H7 (cell line): ENCODE data around the gene DMD. TPM values are rescaled to one million over a fixed set of nuclear protein-coding genes. Genes with fewer than 3 reads are reported as not detected.

Experiments
- DNase-seq: peaks from one replicate; pipeline ENCODE4 v3.0.0; 2012
- H3K27me3 ChIP-seq: 2 replicates; pipeline ENCODE4 v1.6.0; 2011; ENCODE audit warnings: mild to moderate bottlenecking, low read length; ENCODE audit not compliant: control insufficient read depth, insufficient read depth
- H3K36me3 ChIP-seq: replicated peaks from 2 replicates; pipeline ENCODE4 v1.5.1; 2011; ENCODE audit warnings: low read length; ENCODE audit not compliant: control insufficient read depth, insufficient read depth
- H3K4me3 ChIP-seq: 2 replicates; pipeline ENCODE4 v1.5.1; 2011; ENCODE audit warnings: low read depth, mild to moderate bottlenecking, control low read depth, low read length, moderate library complexity; ENCODE audit not compliant: insufficient read depth
- total RNA-seq: library from RNA; depleted of rRNA; stranded (reverse); fragments of >200 nt; shearing (Covaris generic); gene quantifications from 2 replicates; pipeline ENCODE4 v1.2.3, GENCODE V29; 2014

The DMD gene
- total RNA-seq, 1 experiment from 2014 or later: 17.1 TPM

DNA sequence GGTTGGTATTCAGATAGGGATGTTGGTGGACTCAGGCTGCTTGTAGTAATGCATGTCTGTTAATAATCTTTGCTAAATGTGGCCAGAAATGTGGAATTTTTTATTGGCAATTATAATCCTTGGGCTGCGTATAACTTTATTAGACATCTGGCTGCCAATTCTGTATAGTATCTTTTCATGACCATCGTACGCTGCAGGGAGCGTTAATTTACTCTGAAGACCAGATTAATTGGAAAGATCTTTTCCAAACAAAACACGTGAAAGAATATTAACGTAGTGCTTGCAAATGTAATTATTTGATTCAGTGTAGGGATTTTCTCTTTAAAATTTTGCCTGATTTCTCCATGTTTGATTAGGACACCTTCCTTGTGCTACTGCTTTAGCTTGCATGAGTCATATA, 2100.7 kb downstream of the DMD start:
- H3K4me3 ChIP-seq: no peak overlapping the region
- H3K27me3 ChIP-seq: no peaks in the 10 kb centered on the region
- DNase-seq: no peak
- H3K36me3 ChIP-seq: no peaks in the 10 kb centered on the region

DNA sequence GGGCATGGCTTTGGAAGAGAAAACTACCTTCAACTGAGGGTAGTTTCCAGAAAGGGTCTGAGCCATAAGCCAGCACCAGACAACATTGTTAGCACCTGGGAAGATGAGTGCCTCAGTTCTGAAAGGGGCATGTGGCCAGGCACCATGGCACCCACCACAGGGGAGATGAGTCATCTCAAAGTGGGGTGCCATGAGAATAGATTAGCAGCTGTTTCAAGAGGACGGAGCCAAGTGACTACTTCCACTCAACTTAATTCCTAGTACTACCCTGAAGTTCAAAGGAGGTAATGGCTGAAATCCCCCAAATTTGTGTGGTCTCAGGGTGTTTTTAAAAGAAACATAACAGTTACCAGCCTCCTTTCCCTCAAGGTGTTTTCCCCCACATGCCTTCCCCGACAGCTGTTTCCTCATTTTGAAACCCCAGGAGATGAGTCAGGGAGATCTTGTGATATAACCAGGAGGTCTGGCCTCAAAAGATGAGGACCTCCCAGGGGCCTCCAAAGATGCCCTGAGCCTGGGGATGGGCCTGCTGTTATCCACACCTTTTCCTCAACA, 2111.7 kb downstream of the DMD start:
- no peaks in the 10 kb centered on the region for H3K27me3 ChIP-seq
- H3K36me3 ChIP-seq: no peaks in the 10 kb centered on the region
- H3K4me3 ChIP-seq: no peak overlapping the region
- DNase-seq: no peak

DNA sequence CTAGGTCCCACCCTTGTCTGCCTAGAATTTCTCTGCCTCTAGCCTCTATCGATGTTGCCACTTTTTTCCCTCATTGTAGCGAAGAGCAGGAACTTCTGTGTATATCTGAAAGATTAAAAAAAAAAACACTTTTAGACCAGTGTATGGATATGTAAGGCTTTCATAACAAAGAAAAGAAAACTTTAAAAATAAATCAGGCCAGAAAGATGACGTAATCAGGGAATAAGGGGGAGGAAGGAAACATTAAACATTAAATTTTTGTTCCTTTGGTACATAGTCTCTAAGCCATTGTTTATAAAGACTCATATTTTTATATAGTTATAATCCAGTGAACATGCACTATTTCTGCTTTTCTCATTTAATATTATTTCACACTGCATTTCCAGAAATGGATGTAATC, 2113.3 kb downstream of the DMD start:
- Histone ChIP-seq H3K27me3 (no peaks in the 10 kb centered on the region), H3K4me3 (no peak overlapping the region), H3K36me3 (no peaks in the 10 kb centered on the region)
- no peak for DNase-seq

DNA sequence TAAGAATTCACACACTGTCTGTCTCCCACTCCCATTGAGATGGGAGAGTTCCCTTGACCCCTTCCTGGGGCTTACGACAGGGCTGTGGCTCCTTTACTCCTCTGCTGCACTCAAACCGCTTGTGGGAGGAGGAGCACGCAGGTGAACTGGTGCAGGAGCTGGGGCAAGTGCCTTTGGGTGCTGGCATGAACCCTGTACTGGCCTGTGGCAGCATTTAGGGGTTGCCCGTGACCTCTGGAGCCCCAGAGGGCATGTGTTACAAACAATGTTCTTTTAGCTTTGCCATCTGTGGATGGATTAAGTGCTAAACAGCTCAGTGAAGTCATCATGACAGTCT, 2117.7 kb downstream of the DMD start:
- H3K36me3 ChIP-seq: no peaks in the 10 kb centered on the region
- H3K27me3 ChIP-seq: no peaks in the 10 kb centered on the region
- no peak for DNase-seq
- H3K4me3 ChIP-seq: no peak overlapping the region

DNA sequence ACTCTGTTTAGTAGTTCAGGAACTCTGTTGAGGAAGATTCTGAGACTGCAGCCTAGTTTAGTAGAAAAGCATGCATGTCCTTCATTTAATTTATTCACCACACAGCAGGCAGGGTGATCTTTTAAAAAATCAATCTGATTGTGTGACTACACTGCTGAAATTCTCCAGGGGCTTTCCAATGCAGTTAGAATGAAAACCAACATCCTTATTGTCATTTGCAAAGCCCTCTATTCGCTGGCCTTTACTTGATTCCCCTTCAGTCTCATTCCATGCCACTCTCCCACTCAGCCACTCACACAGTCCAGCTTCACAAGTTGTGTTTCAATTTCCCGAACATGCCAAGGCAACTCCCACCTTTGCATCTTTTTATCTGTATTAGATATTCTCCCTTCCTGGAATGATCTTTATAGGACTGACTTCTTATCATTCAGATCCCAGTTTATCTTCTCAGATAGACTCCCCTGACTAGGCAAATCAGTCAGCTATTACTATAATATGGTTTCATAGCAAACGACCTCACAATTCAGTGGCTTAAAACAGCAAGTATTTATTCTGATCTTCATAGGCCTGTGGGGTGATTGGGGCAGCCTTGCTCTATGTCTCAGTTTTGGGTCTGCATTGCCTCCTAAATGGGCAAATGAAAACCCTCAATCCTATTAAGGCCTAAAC, 2118.2 kb downstream of the DMD start:
- no peak for DNase-seq
- H3K4me3 ChIP-seq: no peak overlapping the region
- no peaks in the 10 kb centered on the region for H3K36me3 ChIP-seq
- H3K27me3 ChIP-seq: no peaks in the 10 kb centered on the region

DNA sequence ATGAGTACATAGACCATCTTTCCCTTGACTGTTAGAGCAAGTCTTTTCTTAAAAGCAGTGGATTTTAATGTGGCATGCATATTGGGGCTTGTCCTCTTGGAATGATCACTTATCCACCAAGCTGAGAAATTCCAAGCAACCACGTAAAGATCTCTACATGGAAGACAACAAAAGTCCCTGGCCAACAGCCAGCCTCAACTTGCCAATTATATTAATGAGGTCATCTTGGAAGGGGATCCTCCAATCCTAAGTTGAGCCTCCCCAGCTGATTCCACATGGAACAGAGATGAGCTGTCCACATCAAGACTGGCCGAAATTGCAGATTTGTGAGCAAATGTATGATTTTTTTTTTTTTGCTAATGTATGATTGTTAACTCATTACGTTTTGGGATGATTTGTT, 2118.9 kb downstream of the DMD start:
- no peak for DNase-seq
- H3K27me3 ChIP-seq: no peaks in the 10 kb centered on the region
- H3K4me3 ChIP-seq: no peak overlapping the region
- no peaks in the 10 kb centered on the region for H3K36me3 ChIP-seq

DNA sequence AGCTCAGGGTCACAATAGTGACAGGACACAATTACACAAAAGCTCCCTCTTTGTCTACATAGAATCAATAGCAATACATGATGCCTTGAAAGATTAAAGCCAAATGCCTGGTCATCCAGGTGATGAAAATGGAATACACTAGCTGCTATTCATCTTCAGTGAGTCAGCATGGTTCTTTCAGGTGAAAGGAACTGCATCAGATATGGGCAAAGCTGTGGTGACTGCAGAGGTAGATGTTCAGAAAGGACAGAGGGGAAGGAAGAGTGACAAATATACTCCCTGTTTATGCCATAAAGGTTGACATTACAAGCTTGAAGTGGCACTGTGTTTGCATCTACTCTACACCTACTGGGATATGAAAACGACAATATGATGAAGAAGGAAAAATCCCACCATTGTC, 2119.5 kb downstream of the DMD start:
- Histone ChIP-seq H3K4me3 (no peak overlapping the region), H3K36me3 (no peaks in the 10 kb centered on the region), H3K27me3 (no peaks in the 10 kb centered on the region)
- no peak for DNase-seq

DNA sequence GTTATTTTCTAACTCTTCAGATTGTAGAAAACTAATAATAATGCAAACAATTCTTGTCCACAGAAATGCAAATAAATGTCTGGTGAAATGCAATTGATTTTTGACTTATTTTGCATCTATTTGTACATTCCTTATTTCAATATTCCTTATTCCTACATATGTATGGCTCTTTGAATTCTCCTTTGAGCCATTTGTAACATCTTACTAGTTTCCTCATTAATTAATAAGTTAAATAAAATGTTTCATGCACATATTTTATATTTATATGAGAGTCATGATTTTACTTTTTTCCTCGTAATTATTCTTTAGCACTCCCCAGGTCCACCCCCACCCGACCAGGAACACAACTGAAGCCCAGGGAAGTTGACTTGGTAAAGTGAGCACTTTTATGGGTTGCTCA, 2136.8 kb downstream of the DMD start:
- H3K4me3 ChIP-seq: no peak overlapping the region
- no peaks in the 10 kb centered on the region for H3K27me3 ChIP-seq
- no peak for DNase-seq
- no peaks in the 10 kb centered on the region for H3K36me3 ChIP-seq

DNA sequence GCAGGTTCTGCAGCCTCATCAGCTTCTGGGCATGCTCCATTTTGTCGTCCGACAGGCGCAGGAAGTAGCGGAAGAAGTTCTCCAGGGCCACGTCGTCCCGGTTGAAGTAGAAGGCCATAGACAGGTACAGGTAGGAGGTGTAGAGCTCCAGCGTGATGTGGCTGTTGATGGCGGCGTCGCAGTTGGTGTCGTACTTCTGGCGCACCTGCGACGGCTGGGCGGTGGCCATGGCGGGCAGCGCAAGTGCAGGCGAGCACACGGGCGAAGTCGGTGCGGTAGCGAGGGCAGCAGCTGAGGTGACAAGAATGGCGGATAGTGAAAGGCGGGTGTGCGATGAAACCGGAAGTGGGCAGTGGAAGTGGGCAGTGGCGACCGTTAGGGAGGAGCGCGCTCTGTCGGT, 2139.6 kb downstream of the DMD start, which contains the start of gene FTHL17:
Gene FTHL17, minus strand, starts transcription at position 317 of the 400 bp plus-strand sequence. Its CDS starts 88 bp downstream, at position 229.
- Histone ChIP-seq H3K36me3 (no peaks in the 10 kb centered on the region), H3K4me3 (no peak within 1 kb of the TSS), H3K27me3 (no peaks in the 10 kb centered on the region)
- DNase-seq: no peak

DNA sequence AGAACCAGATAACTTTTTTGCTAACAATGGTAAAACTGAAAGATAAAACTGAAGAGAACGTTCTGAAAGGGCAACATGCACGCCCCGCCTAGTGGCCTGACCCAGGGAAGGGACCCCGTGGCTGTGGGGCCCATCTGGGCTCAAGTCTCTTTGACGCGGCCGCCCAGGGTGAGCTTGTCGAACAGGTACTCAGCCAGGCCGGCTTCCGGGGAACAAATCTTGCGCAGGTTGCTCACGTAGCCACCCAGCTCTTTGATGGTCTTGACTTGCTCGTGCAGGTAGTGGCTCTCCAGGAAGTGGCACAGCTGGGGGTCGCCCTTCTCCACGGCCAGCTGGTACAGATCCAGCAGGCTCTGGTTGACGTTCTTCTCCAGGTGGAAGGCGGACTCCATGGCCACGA, 2140.1 kb downstream of the DMD start:
- no peak for DNase-seq
- H3K36me3 ChIP-seq: no peaks in the 10 kb centered on the region
- H3K27me3 ChIP-seq: no peaks in the 10 kb centered on the region
- no peak overlapping the region for H3K4me3 ChIP-seq

DNA sequence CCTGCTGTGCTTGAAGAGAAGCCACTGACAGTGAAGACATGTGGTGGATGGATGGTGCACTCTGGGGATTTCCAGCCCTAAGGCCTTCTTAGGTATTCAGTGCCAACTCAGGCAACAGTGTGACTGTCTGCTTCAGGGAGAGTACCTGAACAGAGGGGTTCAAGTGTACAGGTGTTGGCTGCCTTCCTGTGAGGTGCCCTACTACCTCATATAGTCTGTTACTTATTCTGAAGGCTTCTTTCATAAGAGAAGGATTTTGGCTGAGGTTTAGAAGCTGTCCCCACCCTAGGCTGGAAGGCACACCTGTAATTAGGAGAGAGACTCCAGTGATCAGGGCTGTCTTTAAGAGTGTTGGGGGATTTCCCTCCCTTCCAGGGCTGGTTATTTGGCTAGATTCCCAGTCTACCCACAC, 2141.3 kb downstream of the DMD start:
- no peaks in the 10 kb centered on the region for H3K36me3 ChIP-seq
- no peaks in the 10 kb centered on the region for H3K27me3 ChIP-seq
- DNase-seq: no peak
- no peak overlapping the region for H3K4me3 ChIP-seq
